Smooth muscle cell (in vitro differentiated cells): ENCODE data around the gene GCNT2. TPM values are rescaled to one million over a fixed set of nuclear protein-coding genes. Genes with fewer than 3 reads are reported as not detected.

Source experiments
- DNase-seq: peaks from one replicate; lab custom pipeline; 2025; ENCODE audit not compliant: unreplicated experiment; lab: John Stamatoyannopoulos, UW
- H2AFZ ChIP-seq: fragments of 200-600 bp; sonication (generic); 2 replicates; pipeline ENCODE4 v1.6.0; 2016; ENCODE audit warnings: antibody characterized with exemption, low read depth, mild to moderate bottlenecking
- H3F3A ChIP-seq: fragments of 200-600 bp; sonication (generic); 2 replicates; pipeline ENCODE4 v1.6.0; 2017; ENCODE audit warnings: antibody characterized with exemption, low read depth
- H3K27ac ChIP-seq: fragments of 200-600 bp; sonication (generic); 2 replicates; pipeline ENCODE4 v1.5.1; 2016; ENCODE audit warnings: low read depth, mild to moderate bottlenecking
- H3K27me3 ChIP-seq: fragments of 200-600 bp; sonication (generic); 2 replicates; pipeline ENCODE4 v1.6.1; 2016; ENCODE audit warnings: low read depth, mild to moderate bottlenecking
- H3K36me3 ChIP-seq: fragments of 200-600 bp; sonication (generic); 2 replicates; pipeline ENCODE4 v1.5.1; 2016; ENCODE audit warnings: low read depth
- H3K4me1 ChIP-seq: fragments of 200-600 bp; sonication (generic); 2 replicates; pipeline ENCODE4 v1.5.1; 2016; ENCODE audit warnings: low read depth
- H3K4me2 ChIP-seq: fragments of 200-600 bp; sonication (generic); 2 replicates; pipeline ENCODE4 v1.6.0; 2016; ENCODE audit warnings: mild to moderate bottlenecking
- H3K4me3 ChIP-seq: fragments of 200-600 bp; sonication (generic); 2 replicates; pipeline ENCODE4 v1.5.1; 2016; ENCODE audit warnings: mild to moderate bottlenecking
- H3K79me2 ChIP-seq: fragments of 200-600 bp; sonication (generic); 2 replicates; pipeline ENCODE4 v1.6.0; 2016; ENCODE audit warnings: low read depth, mild to moderate bottlenecking
- H3K9ac ChIP-seq: fragments of 200-600 bp; sonication (generic); 2 replicates; pipeline ENCODE4 v1.6.0; 2016; ENCODE audit warnings: low read depth
- H3K9me3 ChIP-seq: fragments of 200-600 bp; sonication (generic); replicated peaks from 2 replicates; pipeline ENCODE4 v1.5.1; 2016; ENCODE audit warnings: low read depth
- H4K20me1 ChIP-seq: fragments of 200-600 bp; sonication (generic); 2 replicates; pipeline ENCODE4 v1.6.0; 2016; ENCODE audit warnings: low read depth
- CTCF ChIP-seq: fragments of 200-600 bp; sonication (generic); IDR thresholded peaks from 2 replicates; pipeline ENCODE4 v1.5.1; 2017; ENCODE audit warnings: borderline replicate concordance, mild to moderate bottlenecking, antibody characterized with exemption; ENCODE audit not compliant: insufficient read depth, poor library complexity, severe bottlenecking
- WGBS: methylation state at CpG from one replicate; pipeline ENCODE4 v1.1.7; 2016; ENCODE audit warnings: low lambda C conversion rate; 5-methylcytosine and 5-hydroxymethylcytosine counted together
- polyA plus RNA-seq: library from polyadenylated mRNA; unstranded; fragments of >200 nt; fragmentation: Nextera tagmentation; extraction: Ambion mirVana; gene quantifications from 2 replicates; pipeline ENCODE4 v1.2.1, GENCODE V29; 2016
- total RNA-seq: library from RNA; depleted of rRNA; stranded (reverse); fragments of >200 nt; gene quantifications from 2 replicates; pipeline ENCODE4 v1.2.3, GENCODE V29; 2014

GCNT2 gene
- total and polyA plus RNA-seq, 2 experiments from 2014 or later, result 0.13 to 2.4 TPM

DNA sequence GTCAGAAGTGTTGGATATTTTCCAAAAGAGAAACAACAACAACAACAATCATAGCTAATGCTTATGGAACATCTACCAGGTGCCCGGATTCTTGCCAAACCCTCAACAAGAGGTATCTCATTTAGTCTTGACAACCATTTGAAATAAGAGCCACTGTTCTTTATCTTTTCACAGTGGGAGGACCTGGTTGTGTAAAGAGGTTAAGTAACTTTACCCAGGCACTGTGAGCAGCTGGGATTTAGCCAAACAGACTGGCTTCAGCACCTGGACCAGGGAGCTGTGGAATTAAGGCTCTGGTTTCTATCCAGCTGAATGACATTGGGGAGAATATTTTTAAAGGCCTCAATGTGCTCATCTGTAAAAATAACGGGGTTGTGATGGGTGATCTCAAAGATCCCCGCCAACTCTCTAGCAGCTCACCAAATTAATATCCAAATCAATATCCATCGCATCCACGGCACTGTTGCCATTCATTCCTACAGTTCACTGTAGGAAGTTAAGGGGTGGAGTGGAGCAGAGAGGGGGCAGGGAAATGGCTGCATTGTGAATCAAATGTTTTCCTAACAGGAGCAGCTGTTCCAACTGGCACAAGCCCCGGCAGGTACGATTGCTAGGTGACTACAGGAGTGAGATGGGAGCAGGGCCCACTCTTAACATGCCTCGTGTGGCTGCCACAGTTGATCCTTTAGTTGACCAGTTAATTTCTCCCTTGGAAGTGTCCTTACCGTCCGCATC is 61.8 kb downstream of the GCNT2 start:
- H3K27me3 ChIP-seq, result peaks cover 29% of the 10 kb centered on the region
- H3K4me2 ChIP-seq, result no peak overlapping the region
- no peaks in the 10 kb centered on the region for H3F3A ChIP-seq
- no peaks in the 10 kb centered on the region for H3K79me2 ChIP-seq
- no peak overlapping the region for H3K4me3 ChIP-seq
- WGBS, result 29% methylated on average over 10 of the region's 10 CpGs
- H2AFZ ChIP-seq, result no peak overlapping the region
- no peak for TF ChIP-seq CTCF
- no peak overlapping the region for H3K27ac ChIP-seq
- H3K36me3 ChIP-seq, result no peaks in the 10 kb centered on the region
- no peaks in the 10 kb centered on the region for H3K9me3 ChIP-seq
- H3K4me1 ChIP-seq, result peaks cover 60% of the 10 kb centered on the region
- DNase-seq, result no peak
- H4K20me1 ChIP-seq, result no peaks in the 10 kb centered on the region
- H3K9ac ChIP-seq, result no peak overlapping the region

DNA sequence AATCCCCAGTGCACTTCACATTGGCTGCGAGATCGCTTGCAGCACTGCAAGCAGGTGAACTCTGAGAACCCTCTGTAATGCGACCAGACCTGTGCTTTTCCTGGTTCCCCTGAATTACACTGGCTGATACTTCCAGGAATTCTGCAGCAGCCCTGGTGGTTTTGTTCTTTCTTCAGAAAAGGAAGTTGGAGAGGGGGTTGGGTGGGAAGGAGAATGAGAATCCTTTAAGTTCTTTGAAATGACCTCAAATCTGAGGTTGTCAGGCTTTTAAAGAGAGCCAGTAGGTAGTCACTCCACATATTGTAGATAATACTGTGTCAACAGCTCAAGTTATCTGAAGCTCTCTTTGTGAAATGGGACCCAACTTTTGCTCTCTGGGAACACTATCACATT is 62.4 kb downstream of the GCNT2 start:
- Histone ChIP-seq H3K4me1 (peaks cover 60% of the 10 kb centered on the region), H3K9ac (no peak overlapping the region), H4K20me1 (no peaks in the 10 kb centered on the region), H2AFZ (no peak overlapping the region), H3K9me3 (no peaks in the 10 kb centered on the region), H3K4me3 (no peak overlapping the region), H3F3A (no peaks in the 10 kb centered on the region), H3K27ac (no peak overlapping the region), H3K36me3 (no peaks in the 10 kb centered on the region), H3K4me2 (no peak overlapping the region), H3K79me2 (no peaks in the 10 kb centered on the region), H3K27me3 (peaks cover 35% of the 10 kb centered on the region)
- no peak for TF ChIP-seq CTCF
- 22% methylated on average over 3 of the region's 3 CpGs for WGBS
- no peak for DNase-seq

GRCh38 chr6:10584607-10585006 is 63.5 kb downstream of the GCNT2 start:
- Histone ChIP-seq H3K9ac (no peak overlapping the region), H3K27ac (no peak overlapping the region), H3K27me3 (peaks cover 35% of the 10 kb centered on the region), H3K36me3 (no peaks in the 10 kb centered on the region), H2AFZ (no peak overlapping the region), H3K4me2 (no peak overlapping the region), H3K4me1 (peaks cover 60% of the 10 kb centered on the region), H3K79me2 (no peaks in the 10 kb centered on the region), H3K9me3 (no peaks in the 10 kb centered on the region), H4K20me1 (no peaks in the 10 kb centered on the region), H3F3A (no peaks in the 10 kb centered on the region), H3K4me3 (no peak overlapping the region)
- no peak for TF ChIP-seq CTCF
- WGBS, result 94% methylated on average over 3 of the region's 3 CpGs
- DNase-seq, result no peak
